Measurements from ENCODE around the gene IQGAP3. TPM values are rescaled to one million over a fixed set of nuclear protein-coding genes. Genes with fewer than 3 reads are reported as not detected.
"Not testable (repeated sequence)": the region's sequence is repeated elsewhere in the genome, so short reads cannot be mapped to it uniquely, and the experiment has no call there.

The IQGAP3 gene
- total RNA-seq, 1 donor from 2014 or later, result 43.1 TPM

DNA sequence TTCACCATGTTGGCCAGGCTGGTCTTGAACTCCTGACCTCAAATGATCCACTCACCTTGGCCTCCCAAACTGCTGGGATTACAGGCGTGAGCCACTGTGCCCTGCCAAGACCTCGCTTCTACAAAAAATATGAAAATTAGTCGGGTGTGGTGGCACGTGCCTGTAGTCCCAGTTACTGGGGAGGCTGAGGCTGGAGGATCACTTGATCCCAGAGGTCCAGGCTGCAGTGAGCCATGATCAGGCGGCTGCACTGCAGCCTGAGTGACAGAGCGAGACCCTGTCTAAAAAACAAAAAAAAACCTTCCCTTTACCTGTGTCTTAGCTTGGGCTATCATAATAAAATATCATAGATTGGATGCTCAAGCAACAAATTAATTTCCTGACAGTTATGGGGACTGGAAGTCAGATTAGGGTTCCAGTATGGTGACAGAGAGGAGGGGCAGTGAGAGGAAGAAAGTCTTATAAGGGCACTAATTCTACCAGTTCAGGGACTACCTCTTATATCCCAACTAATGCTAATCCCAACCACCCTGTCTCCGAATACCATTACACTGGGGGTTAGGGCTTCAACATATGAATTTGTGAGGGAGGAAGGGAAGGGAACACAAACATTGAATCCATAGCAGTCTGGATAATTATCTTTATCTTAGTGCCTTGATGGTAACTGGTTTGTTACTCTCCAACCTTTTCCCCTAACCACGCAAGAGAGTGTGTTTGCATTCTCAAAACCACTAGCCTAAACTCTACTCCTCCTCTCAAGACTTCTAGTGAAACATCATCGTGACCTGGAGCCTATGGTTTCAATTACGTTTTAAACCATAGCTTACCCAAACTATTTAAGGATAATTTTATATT, 18.2 kb upstream of the IQGAP3 start:
- no peaks in the 10 kb centered on the region for H3K27me3 Mint-ChIP-seq (ENCODE audit: low read depth)
- TF ChIP-seq, protein P1, sequence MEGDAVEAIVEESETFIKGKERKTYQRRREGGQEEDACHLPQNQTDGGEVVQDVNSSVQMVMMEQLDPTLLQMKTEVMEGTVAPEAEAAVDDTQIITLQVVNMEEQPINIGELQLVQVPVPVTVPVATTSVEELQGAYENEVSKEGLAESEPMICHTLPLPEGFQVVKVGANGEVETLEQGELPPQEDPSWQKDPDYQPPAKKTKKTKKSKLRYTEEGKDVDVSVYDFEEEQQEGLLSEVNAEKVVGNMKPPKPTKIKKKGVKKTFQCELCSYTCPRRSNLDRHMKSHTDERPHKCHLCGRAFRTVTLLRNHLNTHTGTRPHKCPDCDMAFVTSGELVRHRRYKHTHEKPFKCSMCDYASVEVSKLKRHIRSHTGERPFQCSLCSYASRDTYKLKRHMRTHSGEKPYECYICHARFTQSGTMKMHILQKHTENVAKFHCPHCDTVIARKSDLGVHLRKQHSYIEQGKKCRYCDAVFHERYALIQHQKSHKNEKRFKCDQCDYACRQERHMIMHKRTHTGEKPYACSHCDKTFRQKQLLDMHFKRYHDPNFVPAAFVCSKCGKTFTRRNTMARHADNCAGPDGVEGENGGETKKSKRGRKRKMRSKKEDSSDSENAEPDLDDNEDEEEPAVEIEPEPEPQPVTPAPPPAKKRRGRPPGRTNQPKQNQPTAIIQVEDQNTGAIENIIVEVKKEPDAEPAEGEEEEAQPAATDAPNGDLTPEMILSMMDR (conservative IDR thresholded peaks at IDR 0.05), result no peak
- DNase-seq (ENCODE audit: low read depth, low spot score), result no peak
- H3K9me3 Mint-ChIP-seq, result no peaks in the 10 kb centered on the region
- peak overlapping the region; percentile 94 for H3K4me3 Mint-ChIP-seq
- H3K27ac Mint-ChIP-seq (ENCODE audit: unreplicated experiment), result no peak overlapping the region
- peaks cover 30% of the 10 kb centered on the region for H3K4me1 Mint-ChIP-seq
- H3K36me3 Mint-ChIP-seq (ENCODE audit: low read depth), result peaks cover 7% of the 10 kb centered on the region

DNA sequence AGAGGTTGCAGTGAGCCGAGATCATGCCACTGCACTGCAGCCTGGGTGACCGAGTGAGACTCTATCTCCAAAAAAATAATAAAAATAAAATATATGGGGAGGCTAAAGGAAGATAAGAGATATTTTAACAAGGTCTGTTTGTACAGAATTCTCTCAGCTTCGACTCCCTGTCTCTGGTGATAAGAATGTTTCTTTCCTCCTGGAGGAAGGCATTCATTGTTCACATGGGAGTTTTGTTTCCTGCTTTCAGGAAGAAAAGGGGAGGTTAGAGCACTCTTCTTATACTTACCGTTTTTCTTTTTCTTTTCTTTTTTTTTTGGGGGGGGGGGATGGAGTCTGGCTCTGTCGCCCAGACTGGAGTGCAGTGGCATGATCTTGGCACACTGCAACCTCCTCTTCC, 17.2 kb upstream of the IQGAP3 start:
- H3K27ac Mint-ChIP-seq (ENCODE audit: unreplicated experiment), result no peak overlapping the region
- H3K27me3 Mint-ChIP-seq (ENCODE audit: low read depth), result no peaks in the 10 kb centered on the region
- no peaks in the 10 kb centered on the region for H3K36me3 Mint-ChIP-seq (ENCODE audit: low read depth)
- H3K9me3 Mint-ChIP-seq, result no peaks in the 10 kb centered on the region
- H3K4me1 Mint-ChIP-seq, result peaks cover 21% of the 10 kb centered on the region
- TF ChIP-seq, protein P1 (conservative IDR thresholded peaks at IDR 0.05), result no peak
- H3K4me3 Mint-ChIP-seq, result no peak overlapping the region
- no peak for DNase-seq (ENCODE audit: low read depth, low spot score)

DNA sequence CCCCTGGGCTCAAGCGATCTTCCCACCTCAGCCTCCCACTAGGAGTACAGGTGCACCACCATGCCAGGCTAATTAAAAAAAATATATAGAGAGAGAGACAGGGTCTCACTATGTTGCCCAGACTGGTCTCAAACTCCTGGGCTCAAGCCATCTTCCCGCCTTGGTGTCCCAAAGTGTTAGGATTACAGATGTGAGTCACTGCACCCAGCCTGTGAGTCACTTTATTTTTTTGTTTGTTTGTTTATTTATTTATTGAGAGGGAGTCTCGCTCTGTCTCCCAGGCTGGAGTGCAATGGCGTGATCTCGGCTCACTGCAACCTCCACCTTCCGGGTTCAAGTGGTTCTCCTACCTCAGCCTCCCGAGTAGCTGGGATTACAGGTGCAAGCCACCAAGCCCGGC, 15.6 kb upstream of the IQGAP3 start:
- H3K36me3 Mint-ChIP-seq (ENCODE audit: low read depth); H3K27me3 Mint-ChIP-seq (ENCODE audit: low read depth); H3K9me3 Mint-ChIP-seq; H3K27ac Mint-ChIP-seq (ENCODE audit: unreplicated experiment); DNase-seq (ENCODE audit: low read depth, low spot score): not testable (repeated sequence)
- peaks cover 17% of the 10 kb centered on the region for H3K4me1 Mint-ChIP-seq
- H3K4me3 Mint-ChIP-seq, result peak overlapping the region; percentile 31

DNA sequence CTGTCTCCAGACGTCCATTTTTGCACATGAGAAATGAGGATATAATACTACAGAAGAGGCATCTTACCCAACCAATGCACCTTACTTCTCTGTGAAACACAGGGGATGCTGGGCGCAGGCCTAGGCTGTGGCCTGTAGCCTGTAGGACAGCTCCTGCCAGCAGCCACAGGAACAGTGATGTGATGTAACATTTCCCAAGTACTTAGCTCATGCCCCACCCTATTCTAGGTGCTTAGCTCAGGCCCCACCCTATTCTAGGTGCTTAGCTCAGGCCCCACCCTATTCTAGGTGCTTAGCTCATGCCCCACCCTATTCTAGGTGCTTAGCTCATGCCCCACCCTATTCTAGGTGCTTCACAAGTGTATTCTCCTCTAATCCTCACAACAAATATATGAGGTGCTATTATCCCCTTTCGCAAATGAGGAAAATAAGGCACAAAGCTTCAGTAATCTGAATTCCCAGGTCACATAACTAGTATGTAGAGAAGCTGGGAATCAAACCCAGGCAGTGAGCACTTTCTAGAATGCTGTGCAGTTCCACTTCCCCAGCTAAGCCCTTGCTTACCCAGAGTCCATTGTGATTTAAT, 14.6 kb upstream of the IQGAP3 start:
- Mint-ChIP-seq H3K9me3 (no peaks in the 10 kb centered on the region), H3K27ac (ENCODE audit: unreplicated experiment) (no peak overlapping the region), H3K36me3 (ENCODE audit: low read depth) (no peaks in the 10 kb centered on the region), H3K4me3 (no peak overlapping the region), H3K27me3 (ENCODE audit: low read depth) (no peaks in the 10 kb centered on the region), H3K4me1 (peaks cover 10% of the 10 kb centered on the region)
- TF ChIP-seq, protein P1 (conservative IDR thresholded peaks at IDR 0.05), result no peak
- DNase-seq (ENCODE audit: low read depth, low spot score), result no peak

DNA sequence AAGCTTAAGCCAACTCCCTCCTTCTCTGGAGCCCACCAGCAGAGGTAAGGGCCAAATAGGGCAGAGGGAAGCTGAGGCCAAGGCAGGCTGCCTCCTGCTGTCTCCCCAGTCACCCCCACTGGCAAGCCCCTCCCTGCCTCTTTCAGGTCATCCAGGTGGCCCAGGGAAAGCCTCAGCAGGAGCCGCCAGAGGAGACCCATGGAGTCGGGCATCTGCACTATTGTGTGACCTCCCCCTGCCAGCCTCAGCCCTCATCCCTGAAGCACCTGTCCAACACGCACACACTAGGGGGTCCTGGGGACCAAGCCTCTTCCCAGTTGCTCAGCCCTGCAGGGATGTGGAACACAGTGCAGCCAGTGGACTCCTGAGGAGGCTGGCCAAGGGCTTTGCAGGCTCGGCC, 14.0 kb upstream of the IQGAP3 start:
- no peaks in the 10 kb centered on the region for H3K36me3 Mint-ChIP-seq (ENCODE audit: low read depth)
- H3K27me3 Mint-ChIP-seq (ENCODE audit: low read depth), result no peaks in the 10 kb centered on the region
- no peak overlapping the region for H3K4me3 Mint-ChIP-seq
- TF ChIP-seq, protein P1 (conservative IDR thresholded peaks at IDR 0.05), result no peak
- H3K4me1 Mint-ChIP-seq, result peaks cover 8% of the 10 kb centered on the region
- H3K27ac Mint-ChIP-seq (ENCODE audit: unreplicated experiment), result no peak overlapping the region
- no peak for DNase-seq (ENCODE audit: low read depth, low spot score)
- no peaks in the 10 kb centered on the region for H3K9me3 Mint-ChIP-seq

DNA sequence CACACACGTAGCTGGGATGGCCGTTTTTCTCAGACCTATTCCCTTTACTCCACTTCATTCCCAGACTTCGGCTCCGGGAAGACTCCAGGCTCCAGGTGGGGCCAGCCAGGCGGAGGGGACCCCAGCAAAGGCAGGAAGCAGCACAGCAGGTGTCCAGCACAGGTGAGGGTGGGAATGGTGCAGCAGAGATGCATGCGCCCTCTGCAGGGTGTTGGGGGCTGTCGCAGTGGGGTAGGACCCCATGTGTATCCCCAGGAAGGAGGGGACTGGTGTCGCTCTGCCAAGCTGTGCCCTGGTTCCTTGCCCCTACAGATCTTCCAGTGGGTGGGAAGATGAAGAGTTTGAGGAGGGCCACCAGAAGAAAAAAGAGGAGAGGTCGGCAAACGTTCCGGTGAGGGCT, 12.4 kb upstream of the IQGAP3 start:
- no peak overlapping the region for H3K4me3 Mint-ChIP-seq
- no peak overlapping the region for H3K27ac Mint-ChIP-seq (ENCODE audit: unreplicated experiment)
- peaks cover 9% of the 10 kb centered on the region for H3K4me1 Mint-ChIP-seq
- H3K9me3 Mint-ChIP-seq, result no peaks in the 10 kb centered on the region
- H3K36me3 Mint-ChIP-seq (ENCODE audit: low read depth), result no peaks in the 10 kb centered on the region
- DNase-seq (ENCODE audit: low read depth, low spot score), result no peak
- no peaks in the 10 kb centered on the region for H3K27me3 Mint-ChIP-seq (ENCODE audit: low read depth)
- TF ChIP-seq, protein P1 (conservative IDR thresholded peaks at IDR 0.05), result peak; percentile 48

Measured in neural crest cell (in vitro differentiated cells).